SK-N-SH (cell line): ENCODE data around the gene CNTNAP5. TPM values are rescaled to one million over a fixed set of nuclear protein-coding genes. Genes with fewer than 3 reads are reported as not detected.

Experiments used
- CTCF ChIA-PET: fragments of 300-600, 350-600 bp; formaldehyde crosslinking; extraction: SDS; loops from one replicate; lab custom pipeline; 2021; lab: Yijun Ruan, JAX
- POLR2A ChIA-PET: fragments of 350-600 bp; sonication (Branson Sonifier 250); formaldehyde crosslinking; extraction: SDS; loops from one replicate; lab custom pipeline; 2020; ENCODE audit warnings: antibody characterized with exemption, inconsistent platforms; lab: Yijun Ruan, JAX
- DNase-seq: peaks from one replicate; pipeline ENCODE4 v3.0.0; 2012
- H2AFZ ChIP-seq: fragments of 200-600 bp; sonication (generic); 2 replicates; pipeline ENCODE4 v1.8.1; 2016; ENCODE audit warnings: antibody characterized with exemption, mild to moderate bottlenecking, low read depth
- H3F3A ChIP-seq: fragments of 200-600 bp; sonication (generic); replicated peaks from 2 replicates; pipeline ENCODE3; 2016; ENCODE audit warnings: antibody characterized with exemption, mild to moderate bottlenecking; ENCODE audit not compliant: insufficient read depth
- H3K27ac ChIP-seq, 2 experiments: fragments of 200-500 bp in 1 of 2; fragments of 200-600 bp in 1 of 2; sonication (Bioruptor generic) in 1 of 2; sonication (generic), shearing (Covaris generic) in 1 of 2; 2 replicates each; pipeline versions ENCODE4 v1.5.1 to v1.6.1; 2014 to 2016; ENCODE audit warnings: low read depth in 2 of 2, inconsistent platforms in 1 of 2, low read length in 1 of 2, mild to moderate bottlenecking in 1 of 2, mixed read lengths in 1 of 2
- H3K27me3 ChIP-seq: fragments of 200-600 bp; sonication (generic), shearing (Covaris generic); 2 replicates; pipeline ENCODE4 v1.6.1; 2016; ENCODE audit warnings: mixed run types; ENCODE audit not compliant: insufficient read depth
- H3K36me3 ChIP-seq, 2 experiments: fragments of 200-500 bp in 1 of 2; fragments of 200-600 bp in 1 of 2; sonication (Bioruptor generic) in 1 of 2; sonication (generic) in 1 of 2; replicated peaks in 1 of 2; 2 replicates each; pipeline versions ENCODE3 to v1.5.1; 2014 to 2016; ENCODE audit warnings: low read length in 1 of 2, mild to moderate bottlenecking in 1 of 2; ENCODE audit not compliant: insufficient read depth in 2 of 2, control insufficient read depth in 1 of 2
- H3K4me1 ChIP-seq, 2 experiments: fragments of 200-500 bp in 1 of 2; fragments of 200-600 bp in 1 of 2; sonication (Bioruptor generic) in 1 of 2; sonication (generic), shearing (Covaris generic) in 1 of 2; 2 replicates each; pipeline versions ENCODE4 v1.5.1 to v1.6.1; 2014 to 2016; ENCODE audit warnings: low read depth in 1 of 2, low read length in 1 of 2, mixed run types in 1 of 2; ENCODE audit not compliant: insufficient read depth in 2 of 2, control insufficient read depth in 1 of 2
- H3K4me2 ChIP-seq: fragments of 200-600 bp; sonication (generic), shearing (Covaris generic); 2 replicates; pipeline ENCODE4 v1.6.1; 2017; ENCODE audit warnings: mixed run types
- H3K4me3 ChIP-seq, 2 experiments: fragments of 200-500 bp in 1 of 2; fragments of 200-600 bp in 1 of 2; sonication (Bioruptor generic) in 1 of 2; sonication (generic), shearing (Covaris generic) in 1 of 2; 2 replicates each; pipeline versions ENCODE4 v1.5.1 to v1.8.1; 2014 to 2016; ENCODE audit warnings: low read depth in 2 of 2, inconsistent platforms in 1 of 2, low read length in 1 of 2, mild to moderate bottlenecking in 1 of 2, mixed read lengths in 1 of 2, moderate library complexity in 1 of 2
- H3K79me2 ChIP-seq: fragments of 200-600 bp; sonication (generic); 2 replicates; pipeline ENCODE4 v1.8.1; 2017; ENCODE audit warnings: mild to moderate bottlenecking; ENCODE audit not compliant: insufficient read depth
- H3K9ac ChIP-seq: fragments of 200-600 bp; sonication (generic); 2 replicates; pipeline ENCODE4 v1.6.1; 2017; ENCODE audit warnings: mixed run types
- H3K9me2 ChIP-seq: fragments of 200-600 bp; sonication (generic); 2 replicates; pipeline ENCODE4 v1.6.1; 2017; ENCODE audit warnings: mixed run types
- H3K9me3 ChIP-seq: fragments of 200-600 bp; sonication (generic); 2 replicates; pipeline ENCODE4 v1.6.1; 2017; ENCODE audit warnings: mixed run types, mild to moderate bottlenecking, moderate library complexity
- H4K20me1 ChIP-seq: fragments of 200-600 bp; sonication (generic); 2 replicates; pipeline ENCODE4 v1.6.1; 2017; ENCODE audit warnings: mild to moderate bottlenecking, mixed run types; ENCODE audit not compliant: insufficient read depth
- EP300 ChIP-seq, 2 experiments: IDR thresholded peaks; 2 replicates each; pipeline versions ENCODE4 v1.4.0 to v1.6.1; 2012; ENCODE audit warnings: borderline replicate concordance in 1 of 2, low read depth in 1 of 2, low read length in 1 of 2
- FOSL2 ChIP-seq: IDR thresholded peaks from 2 replicates; pipeline ENCODE4 v1.4.0; 2012; ENCODE audit warnings: low read depth, mild to moderate bottlenecking, moderate library complexity, borderline replicate concordance
- FOXJ3 ChIP-seq: sonication (generic); formaldehyde crosslinking; IDR thresholded peaks from 2 replicates; pipeline ENCODE4 v1.5.1; 2020; ENCODE audit warnings: mild to moderate bottlenecking, missing genetic modification reagents
- FOXM1 ChIP-seq: IDR thresholded peaks from 2 replicates; pipeline ENCODE4 v1.4.0; 2012; ENCODE audit warnings: low read depth, mild to moderate bottlenecking
- IRF3 ChIP-seq: fragments of 150-350 bp; IDR thresholded peaks from 2 replicates; pipeline ENCODE4 v1.6.1; 2016; ENCODE audit warnings: mild to moderate bottlenecking, low read depth, low read length
- MEF2A ChIP-seq: IDR thresholded peaks from 2 replicates; pipeline ENCODE4 v1.4.0; 2012; ENCODE audit warnings: low read depth, borderline replicate concordance
- SIN3A ChIP-seq: IDR thresholded peaks from 2 replicates; pipeline ENCODE4 v1.6.1; 2012; ENCODE audit warnings: low read depth, mild to moderate bottlenecking, low read length, moderate library complexity, borderline replicate concordance
- WGBS: methylation state at CpG from one replicate; pipeline ENCODE4 v1.1.6; 2017; ENCODE audit warnings: low lambda C conversion rate; 5-methylcytosine and 5-hydroxymethylcytosine counted together
- polyA plus RNA-seq, 3 experiments: library from polyadenylated mRNA; depleted of rRNA; stranded (reverse); fragments of >200 nt; gene quantifications; 2 replicates each; pipeline ENCODE4 v1.2.3, GENCODE V29; 2012
- TF ChIP-seq, protein P1 (sequence below): IDR thresholded peaks from 2 replicates; pipeline ENCODE4 v1.4.0; 2012; ENCODE audit warnings: low read depth, borderline replicate concordance
- TF ChIP-seq, protein P2 (sequence below): IDR thresholded peaks from 2 replicates; pipeline ENCODE4 v1.4.0; 2012; ENCODE audit warnings: low read depth
- TF ChIP-seq, protein P3 (sequence below): IDR thresholded peaks from 2 replicates; pipeline ENCODE4 v1.4.0; 2012; ENCODE audit warnings: low read depth, borderline replicate concordance

Gene CNTNAP5
- polyA plus RNA-seq, 1 of the 3 experiments (the other 2 are of a cell fraction) = 0.08 TPM

DNA sequence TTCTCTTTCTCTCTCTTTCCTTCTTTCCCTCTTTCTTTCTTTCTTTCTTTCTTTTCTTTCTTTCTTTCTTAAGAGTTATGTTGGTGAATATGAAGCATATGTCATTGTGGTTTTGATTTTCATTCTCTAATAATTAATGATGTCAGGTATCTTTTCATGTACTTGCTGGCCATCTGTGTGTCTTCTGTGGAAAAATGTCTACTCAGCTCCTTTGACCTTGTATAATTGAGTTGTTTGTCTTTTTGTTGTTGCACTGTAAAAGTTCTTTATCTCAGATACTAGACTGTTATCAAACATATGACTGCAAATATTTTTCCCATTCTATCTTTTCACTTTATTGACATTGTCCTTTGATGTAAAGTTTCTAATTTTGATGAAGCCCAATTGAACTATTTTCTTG, 645.1 kb downstream of the CNTNAP5 start (continued):
- TF ChIP-seq, protein P1, sequence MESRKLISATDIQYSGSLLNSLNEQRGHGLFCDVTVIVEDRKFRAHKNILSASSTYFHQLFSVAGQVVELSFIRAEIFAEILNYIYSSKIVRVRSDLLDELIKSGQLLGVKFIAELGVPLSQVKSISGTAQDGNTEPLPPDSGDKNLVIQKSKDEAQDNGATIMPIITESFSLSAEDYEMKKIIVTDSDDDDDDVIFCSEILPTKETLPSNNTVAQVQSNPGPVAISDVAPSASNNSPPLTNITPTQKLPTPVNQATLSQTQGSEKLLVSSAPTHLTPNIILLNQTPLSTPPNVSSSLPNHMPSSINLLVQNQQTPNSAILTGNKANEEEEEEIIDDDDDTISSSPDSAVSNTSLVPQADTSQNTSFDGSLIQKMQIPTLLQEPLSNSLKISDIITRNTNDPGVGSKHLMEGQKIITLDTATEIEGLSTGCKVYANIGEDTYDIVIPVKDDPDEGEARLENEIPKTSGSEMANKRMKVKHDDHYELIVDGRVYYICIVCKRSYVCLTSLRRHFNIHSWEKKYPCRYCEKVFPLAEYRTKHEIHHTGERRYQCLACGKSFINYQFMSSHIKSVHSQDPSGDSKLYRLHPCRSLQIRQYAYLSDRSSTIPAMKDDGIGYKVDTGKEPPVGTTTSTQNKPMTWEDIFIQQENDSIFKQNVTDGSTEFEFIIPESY = no peak

GRCh38 chr2:124678043-124678442, 653.0 kb downstream of the CNTNAP5 start:
- no peaks in the 10 kb centered on the region for H3K4me1 ChIP-seq
- TF ChIP-seq MEF2A = no peak
- TF ChIP-seq, protein P2, sequence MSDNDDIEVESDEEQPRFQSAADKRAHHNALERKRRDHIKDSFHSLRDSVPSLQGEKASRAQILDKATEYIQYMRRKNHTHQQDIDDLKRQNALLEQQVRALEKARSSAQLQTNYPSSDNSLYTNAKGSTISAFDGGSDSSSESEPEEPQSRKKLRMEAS = no peak
- TF ChIP-seq IRF3 = no peak
- no peak for TF ChIP-seq SIN3A
- no peak for TF ChIP-seq FOSL2
- TF ChIP-seq, protein P3, sequence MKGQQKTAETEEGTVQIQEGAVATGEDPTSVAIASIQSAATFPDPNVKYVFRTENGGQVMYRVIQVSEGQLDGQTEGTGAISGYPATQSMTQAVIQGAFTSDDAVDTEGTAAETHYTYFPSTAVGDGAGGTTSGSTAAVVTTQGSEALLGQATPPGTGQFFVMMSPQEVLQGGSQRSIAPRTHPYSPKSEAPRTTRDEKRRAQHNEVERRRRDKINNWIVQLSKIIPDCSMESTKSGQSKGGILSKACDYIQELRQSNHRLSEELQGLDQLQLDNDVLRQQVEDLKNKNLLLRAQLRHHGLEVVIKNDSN = no peak
- no peak for TF ChIP-seq EP300 (IDR thresholded peaks at IDR 0.05; ENCODE audit: borderline replicate concordance in 1 of 2, low read depth in 1 of 2, low read length in 1 of 2)
- no peak for TF ChIP-seq FOXJ3 (CRISPR knock-in tag)
- no peak for TF ChIP-seq FOXM1
- no peak for DNase-seq

More at GRCh38 chr2:124678043-124678442, 653.0 kb downstream of the CNTNAP5 start:
- ChIA-PET POLR2A (no interaction called here), CTCF (interaction anchor here (0.6 kb wide), 1 partner anchor 352 kb away, joined by 3 read pairs; no protein-coding TSS in a partner anchor)
- H3K27me3 ChIP-seq = no peaks in the 10 kb centered on the region
- H3K79me2 ChIP-seq = no peaks in the 10 kb centered on the region
- H4K20me1 ChIP-seq = no peaks in the 10 kb centered on the region
- H3K36me3 ChIP-seq = no peaks in the 10 kb centered on the region
- H3F3A ChIP-seq = no peaks in the 10 kb centered on the region
- WGBS = 23% methylated on average over 2 of the region's 2 CpGs
- no peaks in the 10 kb centered on the region for H3K9me3 ChIP-seq
- no peak overlapping the region for H3K27ac ChIP-seq
- no peak overlapping the region for H3K4me3 ChIP-seq
- no peaks in the 10 kb centered on the region for H3K9me2 ChIP-seq
- H2AFZ ChIP-seq = no peak overlapping the region
- no peak overlapping the region for H3K9ac ChIP-seq
- H3K4me2 ChIP-seq = no peak overlapping the region
